Central memory CD4-positive, alpha-beta T cell (primary cell): ENCODE measurements around the gene CSGALNACT2.
"Not testable (repeated sequence)": the region's sequence is repeated elsewhere in the genome, so short reads cannot be mapped to it uniquely, and the experiment has no call there.

Experiments
- DNase-seq: peaks from one replicate; pipeline ENCODE4 v3.0.0; 2022

Gene CSGALNACT2

DNA sequence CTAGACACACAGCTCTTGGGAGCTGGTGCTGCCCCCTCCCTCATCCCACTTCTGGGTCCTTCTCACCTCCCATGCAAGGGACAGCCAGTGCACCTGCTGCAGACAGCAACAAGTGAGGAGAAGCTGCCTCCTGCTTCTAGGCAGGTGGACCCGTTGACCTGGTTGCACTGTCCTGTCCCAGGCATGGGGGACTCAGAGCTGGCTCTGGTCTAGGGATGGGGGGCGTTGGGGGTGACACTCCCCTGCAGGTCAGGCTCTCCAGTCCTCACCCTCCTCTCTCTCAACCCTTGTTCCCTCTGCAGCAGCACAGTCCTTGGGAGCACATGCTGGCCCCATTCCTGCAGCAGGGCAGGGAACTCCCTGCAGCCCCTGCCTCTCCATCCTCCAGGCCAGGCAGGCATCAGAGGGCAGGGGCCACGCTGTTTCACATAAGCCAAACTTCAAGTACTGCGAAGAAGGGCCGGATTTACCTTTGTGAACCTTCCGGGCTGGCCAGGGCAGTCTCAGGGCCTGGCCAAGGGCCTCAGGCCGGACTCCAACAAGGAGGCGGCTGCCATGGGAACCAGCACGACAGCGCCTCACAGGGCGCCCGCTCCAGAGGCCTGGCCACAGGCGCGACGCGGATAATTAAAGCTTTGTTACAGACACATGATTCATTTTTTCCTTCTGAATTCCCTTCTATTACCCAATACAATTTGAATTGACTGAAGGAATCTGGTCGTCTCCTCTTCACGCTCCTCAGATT, 80.1 kb downstream of the CSGALNACT2 start:
- DNase-seq = no peak

- DNase-seq = no peak
These were observed 80.9 kb downstream of the CSGALNACT2 start for GRCh38 chr10:43218951-43219837.

- no peak for DNase-seq
These were observed 81.6 kb downstream of the CSGALNACT2 start for GRCh38 chr10:43219848-43220247.

- DNase-seq = not testable (repeated sequence)
These were observed 82.0 kb downstream of the CSGALNACT2 start for GRCh38 chr10:43220251-43220650.

DNA sequence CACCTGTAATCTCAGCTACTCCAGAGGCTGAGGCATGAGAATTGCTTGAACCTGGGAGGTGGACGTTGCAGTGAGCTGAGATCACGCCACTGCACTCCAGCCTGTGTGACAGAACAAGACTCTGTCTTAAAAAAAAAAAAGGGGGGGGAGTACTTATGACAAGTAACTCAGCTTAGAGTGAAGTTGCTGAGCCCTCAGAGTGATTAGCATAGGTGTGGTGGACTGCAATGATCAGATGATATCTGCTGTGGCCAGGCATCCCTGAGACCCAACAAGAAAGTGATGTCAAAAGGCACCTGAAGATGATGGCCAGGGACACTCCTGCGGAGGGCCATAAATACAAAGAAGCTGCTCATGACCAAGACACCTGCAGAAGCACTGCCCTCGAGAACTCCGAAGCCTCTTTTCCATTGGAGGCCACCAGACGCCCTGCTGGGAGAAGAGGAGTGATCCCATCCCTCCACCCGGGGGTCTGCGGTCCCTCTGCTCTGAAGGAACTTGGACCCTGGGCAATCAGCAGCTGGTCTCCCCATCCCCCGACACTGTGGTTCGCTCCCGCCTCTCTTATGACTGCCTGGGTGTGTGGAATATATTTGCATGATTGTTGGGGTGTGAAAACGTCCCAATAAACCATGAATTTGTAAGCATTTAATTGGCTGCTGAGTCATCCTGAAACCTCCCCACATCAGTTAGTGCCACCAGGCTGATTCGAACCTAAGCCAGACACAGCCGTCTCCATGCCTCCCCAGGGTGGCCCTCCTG, 82.6 kb downstream of the CSGALNACT2 start:
- no peak for DNase-seq

DNA sequence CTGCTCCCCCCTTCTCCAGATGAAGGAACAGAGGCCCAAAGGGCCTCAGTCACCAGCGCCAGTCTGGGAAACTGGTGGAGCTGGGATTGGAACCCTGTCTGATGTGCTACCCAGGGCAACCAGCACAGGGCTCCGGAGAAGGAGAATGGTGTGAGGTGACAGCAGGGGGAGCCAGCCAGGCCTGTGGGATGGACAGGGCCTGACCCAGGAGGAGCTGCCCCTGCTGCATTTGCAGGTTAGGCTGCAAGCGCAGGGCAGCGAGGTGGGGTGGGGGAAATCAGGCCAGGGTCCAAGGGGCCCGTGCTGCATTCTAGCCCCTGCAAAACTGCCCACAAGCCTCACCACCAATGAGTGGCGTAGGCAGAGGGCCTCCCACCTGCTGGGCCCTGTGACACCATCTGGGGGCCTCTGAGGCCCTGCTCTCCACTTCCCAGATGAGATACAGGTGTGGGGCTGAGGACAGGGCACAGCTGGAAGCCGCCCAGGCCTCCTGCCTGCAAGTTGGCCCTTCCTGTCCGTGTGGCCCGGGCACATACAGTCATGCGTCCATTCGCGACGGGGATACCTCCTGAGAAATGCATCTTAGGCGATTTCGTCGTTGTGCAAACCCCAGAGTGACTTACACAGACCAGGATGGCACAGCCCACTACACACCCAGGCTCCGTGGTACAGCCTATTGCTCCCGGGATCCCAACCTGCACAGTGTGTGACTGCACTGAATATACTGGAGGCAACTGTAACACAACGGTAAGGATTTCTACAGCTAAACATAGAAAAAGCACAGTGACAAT, 83.4 kb downstream of the CSGALNACT2 start:
- DNase-seq = no peak

GRCh38 chr10:43222210-43222720, 84.0 kb downstream of the CSGALNACT2 start:
- DNase-seq = no peak

- no peak for DNase-seq
These were observed 84.8 kb downstream of the CSGALNACT2 start for GRCh38 chr10:43223056-43223455.

DNA sequence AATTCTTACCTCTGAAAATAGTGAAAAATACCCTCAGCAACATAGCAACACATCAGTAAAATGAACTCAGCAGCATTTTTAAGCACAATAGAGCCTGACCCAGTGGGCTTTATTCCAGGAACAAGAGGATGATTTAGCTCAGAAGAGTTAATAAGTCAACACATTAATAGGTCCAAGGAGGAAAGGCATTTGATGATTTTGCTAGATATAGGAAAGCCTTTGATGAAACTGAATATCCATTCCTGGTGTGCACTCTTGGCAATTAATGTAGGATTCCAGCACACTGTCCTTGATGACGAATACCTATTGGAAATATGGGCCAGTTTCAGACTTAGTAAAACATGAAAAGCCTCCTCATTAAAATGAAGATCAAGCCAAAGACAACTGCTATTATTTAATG, 86.1 kb downstream of the CSGALNACT2 start:
- no peak for DNase-seq

DNA sequence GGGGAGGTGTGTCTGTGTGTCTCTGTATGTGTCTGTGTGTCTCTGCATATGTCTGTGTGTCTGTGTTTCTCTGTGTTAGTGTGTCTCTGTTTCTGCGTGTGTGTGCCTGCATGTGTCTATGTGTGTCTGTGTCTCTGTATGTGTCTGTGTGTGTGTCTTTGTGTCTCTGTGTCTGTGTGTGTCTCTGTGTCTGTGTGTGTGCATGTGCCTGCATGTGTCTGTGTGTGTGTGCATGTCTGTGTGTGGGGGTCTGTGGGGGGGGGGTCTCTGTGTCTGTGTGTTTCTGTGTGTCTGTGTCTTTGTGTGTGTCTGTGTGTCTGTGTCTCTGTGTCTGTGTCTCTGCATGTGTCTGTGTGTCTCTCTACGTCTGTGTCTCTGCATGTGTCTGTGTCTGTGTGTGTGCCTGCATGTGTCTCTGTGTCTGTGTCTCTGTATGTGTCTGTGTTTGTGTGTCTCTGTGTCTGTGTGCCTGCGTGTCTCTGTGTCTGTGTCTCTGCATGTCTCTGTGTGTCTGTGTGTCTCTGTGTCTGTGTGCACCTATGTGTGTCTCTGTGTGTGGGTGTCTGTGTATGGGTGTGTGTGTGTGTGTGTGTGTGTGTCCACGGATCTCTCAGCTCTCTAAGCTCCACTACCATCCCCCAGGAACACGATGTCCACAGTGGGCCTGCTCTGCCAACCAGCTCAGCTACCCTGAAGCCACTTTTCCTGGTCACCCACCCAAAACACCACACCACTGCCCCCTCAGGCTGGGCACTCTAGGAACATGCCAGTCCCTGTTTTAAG, 87.0 kb downstream of the CSGALNACT2 start:
- DNase-seq = no peak

DNA sequence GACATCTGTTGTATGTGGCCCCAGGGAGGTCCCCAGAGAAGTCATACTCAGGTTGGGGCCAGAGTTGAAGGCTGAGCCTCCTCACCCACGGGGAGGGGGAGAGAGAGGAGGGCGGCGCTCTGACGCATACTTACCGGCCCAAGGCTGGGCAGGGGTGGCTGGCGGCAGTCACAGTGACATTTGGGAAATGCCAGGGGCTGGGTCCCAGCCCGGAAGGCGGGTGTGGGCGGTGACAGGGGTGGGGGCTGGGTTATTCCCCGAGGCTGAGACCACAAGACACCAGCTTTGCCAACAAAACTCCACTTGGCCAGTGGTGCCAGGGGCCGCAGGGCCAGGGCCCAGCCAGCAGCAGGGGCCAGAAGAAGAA, 87.5 kb downstream of the CSGALNACT2 start:
- DNase-seq = no peak

DNA sequence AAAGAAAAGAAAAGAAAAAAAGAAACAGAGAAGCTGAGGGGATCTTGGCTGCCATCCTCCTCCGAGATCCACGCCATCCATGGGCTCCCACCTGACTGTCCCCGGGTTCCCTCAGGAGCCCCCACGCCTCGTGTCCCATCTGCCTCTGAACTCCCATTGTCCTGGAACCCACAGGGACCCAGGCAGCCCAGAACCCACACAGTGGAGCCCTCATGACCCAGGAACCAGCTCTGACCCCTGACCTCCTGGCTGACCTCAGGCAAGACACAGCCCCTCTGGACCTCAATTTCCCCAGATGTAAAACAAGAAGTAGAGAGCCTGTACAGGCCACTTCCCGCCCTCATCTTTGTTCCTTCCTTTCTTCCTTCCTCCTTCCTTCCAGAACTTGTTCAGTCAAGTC, 88.2 kb downstream of the CSGALNACT2 start:
- no peak for DNase-seq

DNA sequence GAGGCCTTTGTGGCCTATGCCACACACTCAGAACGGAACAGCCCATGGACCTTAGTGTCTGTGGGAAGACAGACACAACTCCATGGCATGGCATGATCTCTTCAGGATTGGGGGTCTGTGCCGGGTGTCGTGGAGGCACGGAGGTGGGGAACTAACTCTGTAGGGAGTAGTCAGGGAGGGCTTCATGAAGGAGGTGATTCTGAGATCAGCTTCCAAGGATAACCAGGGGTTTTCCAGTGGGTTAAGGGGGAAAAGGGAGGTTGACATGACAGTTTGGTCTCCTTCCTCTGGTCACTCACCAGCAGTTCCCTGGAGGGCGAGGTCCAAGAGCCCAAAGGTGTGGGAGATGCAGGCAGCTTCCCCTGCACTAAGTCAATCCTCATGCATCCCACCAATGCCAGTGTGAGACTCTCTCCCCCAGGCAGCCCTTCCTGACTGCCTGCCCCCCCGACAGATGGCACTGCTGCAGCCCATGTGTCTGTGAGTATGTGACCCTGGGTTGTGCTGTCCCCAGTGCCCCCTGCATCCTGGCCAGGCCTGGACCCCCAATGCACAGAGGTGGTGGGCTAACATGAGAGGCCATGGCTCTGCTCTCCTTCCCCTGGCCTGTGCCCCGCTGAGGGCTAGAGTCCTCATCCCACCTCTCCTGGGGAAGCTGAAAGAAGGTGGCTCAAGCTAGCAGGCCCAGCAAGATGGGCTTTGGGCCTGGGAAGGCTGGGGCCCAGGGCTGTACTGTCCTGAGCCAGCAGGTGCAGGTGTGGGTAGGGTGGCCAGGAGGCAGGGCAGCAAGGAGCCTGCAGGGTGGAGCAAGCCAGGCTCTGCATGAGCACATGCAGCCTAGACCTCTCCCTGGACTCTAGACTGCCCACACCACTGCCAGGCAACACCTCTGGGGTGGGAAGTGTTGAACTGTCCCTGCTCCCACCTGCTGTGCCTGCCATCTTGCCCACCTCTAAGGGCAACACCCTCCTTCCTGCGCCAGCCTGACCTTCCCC, 88.9 kb downstream of the CSGALNACT2 start:
- DNase-seq = no peak

GRCh38 chr10:43227911-43228782, 89.9 kb downstream of the CSGALNACT2 start:
- DNase-seq = no peak

GRCh38 chr10:43228783-43229207, 90.5 kb downstream of the CSGALNACT2 start:
- DNase-seq = no peak

DNA sequence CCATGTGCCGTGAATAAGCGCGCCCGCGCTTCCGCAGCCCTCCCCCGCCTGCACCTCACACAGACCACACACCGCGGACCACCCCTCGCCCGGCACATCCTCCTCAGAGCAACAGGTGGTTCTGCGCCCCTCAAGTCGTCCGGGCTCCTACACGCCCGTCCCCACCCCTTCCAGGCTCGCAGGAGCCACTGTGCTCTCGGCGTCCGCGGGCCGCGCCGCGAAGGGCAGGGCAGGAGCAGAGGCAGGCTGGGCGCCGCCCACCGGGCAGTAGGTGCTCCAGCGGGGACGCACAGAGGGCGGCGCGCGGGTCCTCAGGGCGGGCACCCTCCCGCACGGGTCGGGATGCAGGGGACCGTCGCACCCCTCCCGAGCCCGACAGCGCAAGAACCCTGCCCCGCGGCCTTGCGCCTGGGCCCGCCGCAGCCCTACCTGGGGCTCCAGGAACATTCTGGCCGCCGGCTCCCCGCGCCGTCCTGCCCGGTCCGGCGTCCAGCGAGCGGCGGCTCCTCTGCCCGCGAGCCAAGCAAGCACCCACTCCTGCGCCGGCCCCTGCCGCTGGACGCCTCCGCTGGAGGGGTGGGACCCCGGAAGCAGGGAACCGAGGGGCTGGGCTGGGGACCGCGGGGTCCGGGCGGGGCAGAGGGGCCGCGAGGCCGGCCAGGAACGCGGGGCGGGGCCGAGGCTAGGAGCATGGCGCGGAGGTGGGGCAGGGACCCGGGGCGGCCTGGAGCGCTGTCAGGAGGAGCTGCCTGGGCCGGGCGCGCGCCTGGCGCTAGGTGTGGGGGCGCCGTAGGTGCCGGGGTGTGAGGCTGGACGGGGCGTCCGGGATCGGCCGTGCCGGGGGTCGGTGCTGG, 91.2 kb downstream of the CSGALNACT2 start:
- DNase-seq = peak; percentile 37

- no peak for DNase-seq
These were observed 92.1 kb downstream of the CSGALNACT2 start for GRCh38 chr10:43230101-43230908.
